ENCODE results near the gene RHOBTB3.

DNA sequence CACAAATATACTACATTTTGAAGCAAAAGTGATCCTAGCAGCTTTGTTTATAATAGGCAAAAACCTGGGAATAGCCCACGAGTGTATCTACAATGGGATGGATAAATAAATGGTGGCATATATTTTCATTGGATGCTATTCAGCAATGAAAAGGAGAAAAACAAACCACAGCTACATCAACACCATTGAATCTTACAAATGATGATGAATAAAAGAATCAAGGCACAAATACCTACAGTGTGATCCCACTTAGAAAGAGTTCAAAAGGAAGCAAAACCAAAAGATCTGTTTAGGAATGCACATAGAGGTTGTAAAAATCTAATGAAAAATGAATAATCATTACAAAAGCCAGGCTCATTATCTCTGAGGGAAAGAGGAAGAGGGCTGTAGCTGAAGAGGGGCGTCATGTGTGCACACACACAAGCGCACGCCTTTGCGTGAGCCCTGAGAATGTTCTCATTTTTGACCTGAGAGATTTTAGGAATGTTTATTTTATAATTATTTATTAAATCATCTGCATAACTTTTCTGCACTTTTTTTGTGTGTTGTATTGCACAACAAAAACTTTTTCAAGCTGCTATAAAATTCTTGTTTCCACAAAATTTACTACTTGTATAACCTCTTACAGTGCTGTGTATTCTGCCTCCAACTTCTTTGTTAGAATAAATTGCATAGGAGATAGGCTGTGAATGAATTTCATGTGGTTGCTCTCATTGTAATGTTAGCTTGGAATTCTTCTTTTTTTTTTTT lies 5.9 kb upstream of the RHOBTB3 start:
- no peak for TF ChIP-seq RARB (CRISPR knock-in tag; IDR thresholded peaks at IDR 0.05)
- TF ChIP-seq PPARA (CRISPR knock-in tag; IDR thresholded peaks at IDR 0.05; ENCODE audit: borderline replicate concordance), result no peak
- no peak for TF ChIP-seq ZNF70 (CRISPR knock-in tag; IDR thresholded peaks at IDR 0.05)
- no peak for TF ChIP-seq ZNF8 (CRISPR knock-in tag; IDR thresholded peaks at IDR 0.05)
- TF ChIP-seq GLIS3 (CRISPR knock-in tag; IDR thresholded peaks at IDR 0.05), result no peak
- TF ChIP-seq, protein P1, sequence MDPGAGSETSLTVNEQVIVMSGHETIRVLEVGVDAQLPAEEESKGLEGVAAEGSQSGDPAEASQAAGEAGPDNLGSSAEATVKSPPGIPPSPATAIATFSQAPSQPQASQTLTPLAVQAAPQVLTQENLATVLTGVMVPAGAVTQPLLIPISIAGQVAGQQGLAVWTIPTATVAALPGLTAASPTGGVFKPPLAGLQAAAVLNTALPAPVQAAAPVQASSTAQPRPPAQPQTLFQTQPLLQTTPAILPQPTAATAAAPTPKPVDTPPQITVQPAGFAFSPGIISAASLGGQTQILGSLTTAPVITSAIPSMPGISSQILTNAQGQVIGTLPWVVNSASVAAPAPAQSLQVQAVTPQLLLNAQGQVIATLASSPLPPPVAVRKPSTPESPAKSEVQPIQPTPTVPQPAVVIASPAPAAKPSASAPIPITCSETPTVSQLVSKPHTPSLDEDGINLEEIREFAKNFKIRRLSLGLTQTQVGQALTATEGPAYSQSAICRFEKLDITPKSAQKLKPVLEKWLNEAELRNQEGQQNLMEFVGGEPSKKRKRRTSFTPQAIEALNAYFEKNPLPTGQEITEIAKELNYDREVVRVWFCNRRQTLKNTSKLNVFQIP (CRISPR knock-in tag; IDR thresholded peaks at IDR 0.05; ENCODE audit: borderline replicate concordance, low read depth), result no peak
- no peak for TF ChIP-seq CSDC2 (CRISPR knock-in tag; IDR thresholded peaks at IDR 0.05)

Measured in SK-N-SH treated with all-trans-retinoic acid at 6 μM for 48 hours (cell line).